NT2/D1 (cell line): ENCODE results near the gene TNFRSF6B.

Source experiments
- SUZ12 ChIP-seq: IDR thresholded peaks from 2 replicates; pipeline ENCODE4 v1.6.1; 2011; ENCODE audit not compliant: insufficient read length, insufficient read depth; ENCODE audit errors: extremely low read depth
- YY1 ChIP-seq: IDR thresholded peaks from 2 replicates; pipeline ENCODE4 v1.6.1; 2011; ENCODE audit not compliant: insufficient read length, insufficient read depth

GRCh38 chr20:63703471-63703975, 7.1 kb downstream of the TNFRSF6B start:
- TF ChIP-seq YY1 (no peak), SUZ12 (no peak)
